Mesenchymal stem cell (in vitro differentiated cells and primary cell): ENCODE measurements around the gene NUBPL.

Source experiments
- DNase-seq: peaks from one replicate; pipeline ENCODE4 v3.0.0-alpha.2; 2013
- H2AFZ ChIP-seq: one replicate; pipeline ENCODE4 v1.6.1; 2013; ENCODE audit warnings: low read depth, mild to moderate bottlenecking, control low read depth, inconsistent platforms, low read length, moderate library complexity
- H2AK5ac ChIP-seq: 2 replicates; pipeline ENCODE4 v1.6.1; 2013; ENCODE audit warnings: low read length, moderate library complexity, mild to moderate bottlenecking, inconsistent platforms; ENCODE audit not compliant: severe bottlenecking
- H2BK120ac ChIP-seq: one replicate; pipeline ENCODE4 v1.6.1; 2013; ENCODE audit warnings: low read depth, mild to moderate bottlenecking, inconsistent platforms, low read length, moderate library complexity
- H2BK12ac ChIP-seq, 2 experiments: one replicate each; pipeline ENCODE4 v1.6.1; 2013; ENCODE audit warnings: inconsistent platforms in 2 of 2, low read length in 2 of 2, mild to moderate bottlenecking in 2 of 2, moderate library complexity in 2 of 2, control low read depth in 1 of 2
- H2BK15ac ChIP-seq: one replicate; pipeline ENCODE4 v1.6.1; 2013; ENCODE audit warnings: mild to moderate bottlenecking, low read depth, inconsistent platforms; ENCODE audit not compliant: poor library complexity, severe bottlenecking
- H2BK5ac ChIP-seq: 2 replicates; pipeline ENCODE4 v1.6.1; 2013; ENCODE audit warnings: low read depth, mild to moderate bottlenecking, low read length, control low read depth, inconsistent platforms; ENCODE audit not compliant: poor library complexity, severe bottlenecking
- H3K14ac ChIP-seq, 2 experiments: one replicate each; pipeline ENCODE4 v1.6.1; 2013; ENCODE audit warnings: inconsistent platforms in 2 of 2, low read length in 2 of 2, control low read depth in 1 of 2, mild to moderate bottlenecking in 1 of 2, moderate library complexity in 1 of 2
- H3K18ac ChIP-seq, 2 experiments: one replicate each; pipeline ENCODE4 v1.6.1; 2013; ENCODE audit warnings: inconsistent platforms in 2 of 2, low read length in 2 of 2, control low read depth in 1 of 2, low read depth in 1 of 2, mild to moderate bottlenecking in 1 of 2
- H3K23ac ChIP-seq, 2 experiments: one replicate each; pipeline ENCODE4 v1.6.1; 2013; ENCODE audit warnings: inconsistent platforms in 2 of 2, low read length in 2 of 2, mild to moderate bottlenecking in 2 of 2, moderate library complexity in 2 of 2, control low read depth in 1 of 2
- H3K27ac ChIP-seq: 2 replicates; pipeline ENCODE4 v1.5.1; 2013; ENCODE audit warnings: mild to moderate bottlenecking, moderate library complexity, low read length, control low read depth, inconsistent platforms; ENCODE audit not compliant: poor library complexity, severe bottlenecking
- H3K27me3 ChIP-seq, 2 experiments: 2 replicates each; pipeline versions ENCODE4 v1.6.1 to v1.7.0; 2013; ENCODE audit warnings: low read length in 2 of 2, mild to moderate bottlenecking in 2 of 2, moderate library complexity in 2 of 2, control low read depth in 1 of 2, inconsistent platforms in 1 of 2; ENCODE audit not compliant: control insufficient read depth in 1 of 2, insufficient read depth in 1 of 2
- H3K36me3 ChIP-seq, 2 experiments: 2 replicates each; pipeline versions ENCODE4 v1.6.1 to v1.7.0; 2013; ENCODE audit warnings: low read length in 2 of 2, control low read depth in 1 of 2, inconsistent platforms in 1 of 2, low read depth in 1 of 2, mild to moderate bottlenecking in 1 of 2; ENCODE audit not compliant: insufficient read depth in 2 of 2, control insufficient read depth in 1 of 2
- H3K4ac ChIP-seq, 2 experiments: one replicate each; pipeline ENCODE4 v1.6.1; 2013; ENCODE audit warnings: inconsistent platforms in 2 of 2, low read length in 2 of 2, mild to moderate bottlenecking in 2 of 2, moderate library complexity in 2 of 2, control low read depth in 1 of 2, low read depth in 1 of 2
- H3K4me1 ChIP-seq: 2 replicates; pipeline ENCODE4 v1.6.1; 2013; ENCODE audit warnings: low read depth, low read length, control low read depth; ENCODE audit not compliant: control insufficient read depth, insufficient read depth
- H3K4me2 ChIP-seq: 2 replicates; pipeline ENCODE4 v1.6.1; 2013; ENCODE audit warnings: low read length, mild to moderate bottlenecking, inconsistent platforms; ENCODE audit not compliant: poor library complexity, severe bottlenecking
- H3K4me3 ChIP-seq, 2 experiments: 2 replicates each; pipeline versions ENCODE4 v1.5.1 to v1.7.0; 2013; ENCODE audit warnings: low read length in 2 of 2, mild to moderate bottlenecking in 2 of 2, control low read depth in 1 of 2, low read depth in 1 of 2; ENCODE audit not compliant: insufficient read depth in 1 of 2
- H3K79me1 ChIP-seq: replicated peaks from 2 replicates; pipeline ENCODE4 v1.6.1; 2013; ENCODE audit warnings: mild to moderate bottlenecking, control low read depth, low read length, inconsistent platforms; ENCODE audit not compliant: poor library complexity, severe bottlenecking
- H3K9ac ChIP-seq: 2 replicates; pipeline ENCODE4 v1.7.0; 2013; ENCODE audit warnings: mild to moderate bottlenecking, low read length, moderate library complexity
- H3K9me3 ChIP-seq: 2 replicates; pipeline ENCODE4 v1.7.0; 2013; ENCODE audit warnings: mild to moderate bottlenecking, low read length; ENCODE audit not compliant: control insufficient read depth
- H4K8ac ChIP-seq: one replicate; pipeline ENCODE4 v1.6.1; 2013; ENCODE audit warnings: inconsistent platforms, mild to moderate bottlenecking, low read length, moderate library complexity
- H4K91ac ChIP-seq: one replicate; pipeline ENCODE4 v1.6.1; 2013; ENCODE audit warnings: mild to moderate bottlenecking, low read length, inconsistent platforms
- WGBS: methylation state at CpG from one replicate; pipeline ENCODE4 v1.1.7; 2013; ENCODE audit warnings: mixed read lengths; 5-methylcytosine and 5-hydroxymethylcytosine counted together

NUBPL gene

DNA sequence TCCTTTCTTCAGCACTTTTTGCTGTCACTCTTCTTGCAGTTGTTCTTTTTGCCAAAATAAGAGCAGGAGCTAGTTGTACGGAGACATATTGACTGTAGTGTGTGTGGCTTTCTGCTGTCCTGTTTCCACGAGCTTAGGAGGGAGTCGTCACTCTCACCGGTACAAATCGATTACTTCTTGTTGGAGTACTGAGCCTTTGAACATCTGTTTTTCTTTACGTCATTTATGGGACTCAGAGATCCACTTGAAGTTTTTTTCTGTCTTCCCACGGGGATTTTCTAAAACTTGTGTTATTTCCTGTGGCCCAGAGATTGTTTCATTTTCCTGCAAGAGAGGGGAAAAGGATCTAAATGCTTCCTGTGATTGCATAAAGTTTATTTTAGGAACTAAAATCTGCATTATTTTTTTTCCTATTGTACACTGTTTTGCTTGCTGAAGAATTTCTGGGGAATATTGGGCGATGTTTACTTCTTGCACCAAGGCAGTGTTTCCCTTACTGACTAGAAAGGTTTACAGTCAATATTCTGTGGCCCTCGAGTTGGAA, 316.1 kb downstream of the NUBPL start:
- no peak overlapping the region for H3K27ac ChIP-seq
- H2BK12ac ChIP-seq: peak overlapping the region in 1 of 2 experiments; percentile 82
- H3K4me3 ChIP-seq: peak overlapping the region in 1 of 2 experiments; percentile 67
- no peak overlapping the region for H3K23ac ChIP-seq
- peak overlapping the region; percentile 19 for H3K4me2 ChIP-seq
- no peak overlapping the region for H2BK15ac ChIP-seq
- no peaks in the 10 kb centered on the region for H3K36me3 ChIP-seq
- peaks cover 5% of the 10 kb centered on the region for H3K4me1 ChIP-seq
- no peaks in the 10 kb centered on the region for H3K9me3 ChIP-seq
- peak overlapping the region; percentile 49 for H2AFZ ChIP-seq
- H3K27me3 ChIP-seq: no peaks in the 10 kb centered on the region
- H4K8ac ChIP-seq: no peak overlapping the region
- peak overlapping the region; percentile 65 for H4K91ac ChIP-seq
- H2AK5ac ChIP-seq: no peak overlapping the region
- no peak overlapping the region for H3K14ac ChIP-seq
- H3K9ac ChIP-seq: peak overlapping the region; percentile 65
- H3K79me1 ChIP-seq: no peaks in the 10 kb centered on the region
- peak overlapping the region in 1 of 2 experiments; percentile 28 for H3K18ac ChIP-seq
- no peak overlapping the region for H2BK5ac ChIP-seq
- H3K4ac ChIP-seq: peak overlapping the region in 1 of 2 experiments; percentile 80
- WGBS: 23% methylated on average over 9 of the region's 9 CpGs
- DNase-seq: peak; percentile 82
- H2BK120ac ChIP-seq: no peak overlapping the region

DNA sequence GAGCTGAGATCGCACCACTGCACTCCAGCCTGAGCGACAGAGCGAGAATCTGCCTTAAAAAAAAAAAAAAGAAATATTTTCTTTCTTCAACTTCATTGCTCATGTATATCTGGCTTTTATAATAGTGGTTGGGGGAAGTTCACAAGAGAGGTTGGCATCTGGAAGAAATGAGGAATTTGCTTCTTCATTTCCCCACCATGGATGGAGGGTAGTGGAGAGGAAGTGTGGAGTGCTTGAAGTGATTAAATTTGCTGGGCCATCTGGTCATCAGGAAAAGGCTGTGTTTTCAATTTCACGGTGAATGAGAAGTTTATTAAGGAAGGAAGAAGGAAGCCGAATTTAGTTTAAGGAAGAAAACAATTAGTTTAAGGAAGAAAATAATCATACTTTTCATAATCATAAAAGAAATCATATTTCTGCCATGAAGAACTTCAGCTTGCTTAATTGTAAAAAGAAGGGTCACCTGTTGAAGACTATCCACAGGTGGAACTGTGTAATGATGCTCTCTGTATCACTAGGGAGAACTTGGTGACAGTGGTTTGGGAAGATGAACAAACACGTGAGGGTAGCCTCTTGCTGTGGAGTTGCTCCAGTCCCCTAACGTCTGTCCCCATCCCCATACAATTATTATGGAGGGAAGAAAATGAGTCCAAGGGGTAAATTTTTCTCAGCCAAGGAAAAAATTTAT, 318.6 kb downstream of the NUBPL start:
- Histone ChIP-seq H3K79me1 (no peaks in the 10 kb centered on the region), H3K4ac (peak overlapping the region in 1 of 2 experiments; percentile 43), H2AK5ac (no peak overlapping the region), H3K23ac (no peak overlapping the region), H4K8ac (no peak overlapping the region), H3K27me3 (no peaks in the 10 kb centered on the region), H2BK15ac (no peak overlapping the region), H2BK120ac (no peak overlapping the region), H3K9me3 (no peaks in the 10 kb centered on the region), H4K91ac (no peak overlapping the region), H2BK5ac (no peak overlapping the region), H3K4me1 (peaks cover 7% of the 10 kb centered on the region), H3K18ac (no peak overlapping the region), H3K4me2 (no peak overlapping the region), H3K36me3 (no peaks in the 10 kb centered on the region), H2BK12ac (peak overlapping the region; percentile 57 to 63), H2AFZ (no peak overlapping the region), H3K4me3 (no peak overlapping the region), H3K9ac (no peak overlapping the region), H3K14ac (no peak overlapping the region), H3K27ac (no peak overlapping the region)
- 100% methylated on average over 1 of the region's 7 CpGs for WGBS
- no peak for DNase-seq

DNA sequence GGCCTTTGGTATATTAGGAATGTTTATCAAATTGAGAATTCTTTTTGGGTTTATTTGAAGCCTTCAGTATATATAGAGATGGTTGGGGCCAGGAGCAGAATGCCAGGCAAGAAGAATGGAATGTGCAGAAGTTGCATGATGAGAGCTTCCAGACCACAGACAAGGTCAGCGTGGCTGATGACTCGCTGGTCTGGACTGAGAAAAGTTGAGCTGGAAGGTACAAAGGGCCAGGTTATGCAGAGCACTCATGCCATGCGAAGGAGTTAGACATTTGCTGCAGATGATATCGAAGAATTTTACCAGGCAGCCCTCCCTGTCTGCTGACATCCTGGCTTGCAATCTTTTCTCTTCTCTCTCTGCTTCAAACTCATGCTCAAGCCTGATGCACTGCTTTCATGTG, 319.7 kb downstream of the NUBPL start:
- Histone ChIP-seq H3K4me2 (no peak overlapping the region), H4K8ac (no peak overlapping the region), H3K18ac (peak overlapping the region in 1 of 2 experiments; percentile 72), H3K9ac (no peak overlapping the region), H3K9me3 (no peaks in the 10 kb centered on the region), H3K27me3 (no peaks in the 10 kb centered on the region), H2BK5ac (no peak overlapping the region), H4K91ac (peak overlapping the region; percentile 70), H2AK5ac (no peak overlapping the region), H2BK15ac (no peak overlapping the region), H2BK12ac (peak overlapping the region; percentile 8 to 52), H3K4me1 (peaks cover 7% of the 10 kb centered on the region), H3K4me3 (no peak overlapping the region), H3K4ac (peak overlapping the region in 1 of 2 experiments; percentile 40), H2AFZ (no peak overlapping the region), H3K27ac (peak overlapping the region; percentile 87), H3K79me1 (no peaks in the 10 kb centered on the region), H3K36me3 (no peaks in the 10 kb centered on the region), H3K23ac (no peak overlapping the region), H3K14ac (no peak overlapping the region), H2BK120ac (peak overlapping the region; percentile 71)
- peak; percentile 94 for DNase-seq
- WGBS: under 1% methylated on average over 4 of the region's 4 CpGs

DNA sequence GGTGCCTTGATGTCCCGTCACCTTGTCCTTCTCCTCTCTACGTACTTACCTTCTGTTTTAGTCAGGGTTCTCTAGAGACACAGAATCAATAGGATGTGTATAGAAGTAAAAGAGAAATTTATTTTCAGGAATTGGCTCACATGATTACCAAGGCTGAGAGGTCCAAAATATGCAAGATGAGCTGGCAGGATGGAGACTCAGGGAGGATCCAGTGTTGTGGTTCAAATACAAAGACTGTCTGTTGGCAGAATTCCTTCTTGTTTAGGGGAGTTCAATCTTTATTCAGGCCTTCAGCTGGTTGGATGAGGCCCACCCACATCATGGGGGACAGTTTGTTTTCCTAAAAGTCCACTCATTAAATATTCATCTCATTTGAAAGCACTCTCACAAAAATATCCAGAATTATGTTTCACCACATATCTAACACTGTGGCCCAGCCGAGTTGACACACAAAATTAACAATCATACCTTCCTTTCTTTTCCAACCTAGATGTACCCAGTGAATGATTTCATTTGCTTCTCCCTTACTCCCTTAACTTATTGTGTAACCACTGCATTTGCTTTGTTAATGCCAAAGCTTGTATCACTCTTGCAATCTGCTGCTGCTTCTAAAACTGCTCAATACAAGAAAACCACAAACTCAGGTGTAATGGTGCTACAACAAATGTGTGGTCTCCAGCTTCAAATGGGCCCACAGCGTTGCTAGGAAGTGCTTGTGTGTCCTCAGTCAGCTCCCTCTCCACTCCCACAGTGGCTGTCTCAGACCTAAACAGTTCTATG, 320.5 kb downstream of the NUBPL start:
- Histone ChIP-seq H3K4me2 (no peak overlapping the region), H4K91ac (peak overlapping the region; percentile 70), H2BK5ac (no peak overlapping the region), H4K8ac (no peak overlapping the region), H2BK120ac (peak overlapping the region; percentile 71), H3K27ac (peak overlapping the region; percentile 87), H3K9ac (no peak overlapping the region), H3K14ac (peak overlapping the region in 1 of 2 experiments; percentile 37), H3K23ac (no peak overlapping the region), H3K79me1 (no peaks in the 10 kb centered on the region), H2AK5ac (peak overlapping the region; percentile 38), H3K4ac (peak overlapping the region; percentile 46 to 64), H3K36me3 (no peaks in the 10 kb centered on the region), H3K27me3 (no peaks in the 10 kb centered on the region), H2BK15ac (no peak overlapping the region), H3K4me1 (peaks cover 7% of the 10 kb centered on the region), H2AFZ (no peak overlapping the region), H3K4me3 (no peak overlapping the region), H3K18ac (peak overlapping the region; percentile 72 to 83), H2BK12ac (peak overlapping the region; percentile 52 to 69), H3K9me3 (no peaks in the 10 kb centered on the region)
- no peak for DNase-seq
- WGBS: 84% methylated on average over 3 of the region's 4 CpGs
